OCI-LY7 (cell line): ENCODE data around the gene TIMM22. TPM values are rescaled to one million over a fixed set of nuclear protein-coding genes. Genes with fewer than 3 reads are reported as not detected.

Experiments
- BruUV-seq: library from RNA; stranded (reverse); fragments of 400-500 nt; replicated peaks from 2 replicates; lab custom pipeline; 2021; lab: Mats Ljungman, UMichigan
- CTCF ChIA-PET: fragments of 300-600 bp; sonication (Branson Sonifier 250); formaldehyde crosslinking; loops from one replicate; lab custom pipeline; 2022; ENCODE audit warnings: antibody characterized with exemption; ENCODE audit not compliant: unreplicated experiment; lab: Charles Lee
- POLR2A ChIA-PET: fragments of 300-600 bp; sonication (Branson Sonifier 250); formaldehyde crosslinking; loops from one replicate; lab custom pipeline; 2022; ENCODE audit warnings: antibody characterized with exemption; lab: Charles Lee
- DNase-seq: peaks from one replicate; pipeline ENCODE4 v3.0.0-alpha.2; 2015; ENCODE audit warnings: low spot score
- H2AFZ ChIP-seq: fragments of 200-600 bp; sonication (generic), shearing (Covaris generic); 2 replicates; pipeline ENCODE4 v1.6.1; 2014; ENCODE audit warnings: mild to moderate bottlenecking, antibody characterized with exemption, low read length, moderate library complexity
- H3K27ac ChIP-seq: fragments of 200-600 bp; sonication (generic); 2 replicates; pipeline ENCODE4 v1.5.1; 2014; ENCODE audit warnings: mixed run types, low read depth, mild to moderate bottlenecking, moderate library complexity, low read length, inconsistent platforms; ENCODE audit not compliant: poor library complexity, severe bottlenecking
- H3K36me3 ChIP-seq: fragments of 200-600 bp; sonication (generic); 2 replicates; pipeline ENCODE4 v1.6.1; 2014; ENCODE audit warnings: mild to moderate bottlenecking, antibody characterized with exemption, low read length, moderate library complexity, mixed read lengths; ENCODE audit not compliant: insufficient read depth
- H3K4me1 ChIP-seq: fragments of 200-600 bp; sonication (generic); 2 replicates; pipeline ENCODE4 v1.5.1; 2014; ENCODE audit warnings: mild to moderate bottlenecking, low read length; ENCODE audit not compliant: insufficient read depth, poor library complexity, severe bottlenecking
- H3K4me2 ChIP-seq: fragments of 200-600 bp; sonication (generic); 2 replicates; pipeline ENCODE4 v1.6.1; 2014; ENCODE audit warnings: mild to moderate bottlenecking, low read length
- H3K4me3 ChIP-seq: fragments of 200-600 bp; sonication (generic); 2 replicates; pipeline ENCODE4 v1.5.1; 2014; ENCODE audit warnings: mild to moderate bottlenecking, low read depth, low read length; ENCODE audit not compliant: poor library complexity, severe bottlenecking
- H3K79me2 ChIP-seq: fragments of 200-600 bp; sonication (generic); 2 replicates; pipeline ENCODE4 v1.6.1; 2016; ENCODE audit warnings: low read depth, mild to moderate bottlenecking, low read length, moderate library complexity, mixed read lengths; ENCODE audit not compliant: insufficient read depth
- H3K9me2 ChIP-seq: fragments of 200-600 bp; sonication (generic); 2 replicates; pipeline ENCODE4 v1.6.1; 2016; ENCODE audit warnings: mild to moderate bottlenecking, low read length, mixed read lengths; ENCODE audit not compliant: insufficient read depth
- H3K9me3 ChIP-seq: fragments of 200-600 bp; sonication (generic); 2 replicates; pipeline ENCODE4 v1.6.1; 2014; ENCODE audit warnings: mild to moderate bottlenecking, mixed run types, low read length, mixed read lengths
- H4K20me1 ChIP-seq: fragments of 200-600 bp; sonication (generic); 2 replicates; pipeline ENCODE4 v1.6.1; 2014; ENCODE audit warnings: mild to moderate bottlenecking, antibody characterized with exemption, low read length, moderate library complexity, mixed read lengths; ENCODE audit not compliant: insufficient read depth
- CTCF ChIP-seq: fragments of 200-600 bp; sonication (generic); conservative IDR thresholded peaks from 2 replicates; pipeline ENCODE4 v1.5.1; 2014; ENCODE audit warnings: mild to moderate bottlenecking, antibody characterized with exemption, low read length, moderate library complexity, mixed read lengths
- EZH2phosphoT487 ChIP-seq: fragments of 200-600 bp; sonication (generic); IDR thresholded peaks from 2 replicates; pipeline ENCODE4 v1.6.1; 2018; ENCODE audit warnings: low read depth, borderline replicate concordance, mild to moderate bottlenecking, mixed run types, antibody characterized with exemption, low read length, moderate library complexity, mixed read lengths
- intact Hi-C: fragments of 100-400 bp; cut with micrococcal nuclease; formaldehyde crosslinking; loops from one replicate; pipeline ENCODE4 v1.10.0; 2022; ENCODE audit not compliant: unreplicated experiment
- total RNA-seq, 2 experiments: library from RNA; depleted of rRNA in 1 of 2; stranded (reverse); fragments of >200 nt in 1 of 2; shearing (Covaris generic) in 1 of 2; gene quantifications; 2 replicates each; pipeline ENCODE4 v1.2.3, GENCODE V29; 2014 to 2022

The TIMM22 gene
- total RNA-seq, 2 experiments from 2014 or later, result 13.8 to 15.7 TPM

- ChIA-PET CTCF (no interaction called here), POLR2A (no interaction called here)
- no peak for DNase-seq
These were observed 20.6 kb upstream of the TIMM22 start for GRCh38 chr17:976312-976711.

GRCh38 chr17:977166-977565, 19.8 kb upstream of the TIMM22 start:
- Histone ChIP-seq H3K79me2 (no peaks in the 10 kb centered on the region), H3K4me1 (peaks cover 17% of the 10 kb centered on the region), H3K36me3 (no peaks in the 10 kb centered on the region), H2AFZ (no peak overlapping the region), H3K9me3 (no peaks in the 10 kb centered on the region), H3K9me2 (no peaks in the 10 kb centered on the region), H3K27ac (no peak overlapping the region), H3K4me2 (no peak overlapping the region), H3K4me3 (no peak overlapping the region), H4K20me1 (no peaks in the 10 kb centered on the region)
- DNase-seq, result no peak
- BruUV-seq, result no TSS peak
- ChIA-PET POLR2A (interaction anchor here (0.7 kb wide), 1 partner anchor 62 kb away, joined by 3 read pairs; no protein-coding TSS in a partner anchor), CTCF (no interaction called here)
- TF ChIP-seq EZH2phosphoT487, result no peak
- TF ChIP-seq CTCF, result no peak
- intact Hi-C loops, result no loop called here

More at GRCh38 chr17:976312-976711, 20.6 kb upstream of the TIMM22 start:
- H3K4me3 ChIP-seq, result no peak overlapping the region
- no peaks in the 10 kb centered on the region for H3K9me3 ChIP-seq
- H3K27ac ChIP-seq, result no peak overlapping the region
- H3K79me2 ChIP-seq, result no peaks in the 10 kb centered on the region
- H3K9me2 ChIP-seq, result no peaks in the 10 kb centered on the region
- H2AFZ ChIP-seq, result no peak overlapping the region
- H3K4me1 ChIP-seq, result peaks cover 14% of the 10 kb centered on the region
- intact Hi-C loops, result no loop called here
- no peaks in the 10 kb centered on the region for H4K20me1 ChIP-seq
- no peaks in the 10 kb centered on the region for H3K36me3 ChIP-seq
- BruUV-seq, result no TSS peak
- TF ChIP-seq EZH2phosphoT487 (no peak), CTCF (no peak)
- no peak overlapping the region for H3K4me2 ChIP-seq

GRCh38 chr17:978103-979093, 18.5 kb upstream of the TIMM22 start:
- H3K27ac ChIP-seq, result no peak overlapping the region
- H3K9me2 ChIP-seq, result no peaks in the 10 kb centered on the region
- H3K4me1 ChIP-seq, result peaks cover 17% of the 10 kb centered on the region
- CTCF ChIA-PET, result no interaction called here
- no peaks in the 10 kb centered on the region for H3K36me3 ChIP-seq
- no peaks in the 10 kb centered on the region for H3K79me2 ChIP-seq
- intact Hi-C loops, result no loop called here
- BruUV-seq, result no TSS peak
- no peaks in the 10 kb centered on the region for H4K20me1 ChIP-seq
- POLR2A ChIA-PET, result no interaction called here
- no peaks in the 10 kb centered on the region for H3K9me3 ChIP-seq
- no peak overlapping the region for H3K4me3 ChIP-seq
- H2AFZ ChIP-seq, result no peak overlapping the region
- no peak for DNase-seq
- H3K4me2 ChIP-seq, result no peak overlapping the region
- TF ChIP-seq EZH2phosphoT487 (no peak), CTCF (no peak)
